ENCODE measurements around the gene RGCC.
"Not testable (repeated sequence)": the region's sequence is repeated elsewhere in the genome, so short reads cannot be mapped to it uniquely, and the experiment has no call there.

RGCC gene

DNA sequence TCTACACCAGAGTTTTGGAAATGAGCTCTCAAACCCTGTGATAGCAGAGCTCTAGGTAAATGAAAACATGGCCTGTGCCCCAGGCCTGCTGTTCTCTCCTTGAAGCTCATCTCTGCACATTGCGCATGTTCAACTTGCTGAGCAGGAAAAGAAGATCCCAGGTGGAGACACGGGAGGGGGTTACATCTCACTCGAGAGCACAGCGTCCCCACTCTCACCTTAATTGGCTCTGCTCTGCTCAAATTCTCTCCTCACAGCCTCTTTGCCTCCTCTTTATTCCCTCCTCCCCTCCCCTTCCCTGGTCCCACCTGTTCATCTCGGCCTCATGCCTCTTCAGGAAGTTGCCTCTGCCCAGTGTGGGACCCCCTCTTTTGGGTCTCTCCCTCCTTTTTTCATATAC, 44.7 kb downstream of the RGCC start:
- no peaks in the 10 kb centered on the region for H3K79me2 ChIP-seq (ENCODE audit: insufficient read depth, low read length)
- H3K36me3 ChIP-seq (ENCODE audit: insufficient read depth, low read length) = no peaks in the 10 kb centered on the region
- peaks cover 8% of the 10 kb centered on the region for H3K4me1 ChIP-seq (ENCODE audit: insufficient read depth, low read length, poor library complexity, severe bottlenecking)
- no peaks in the 10 kb centered on the region for H3K9me2 ChIP-seq (replicated peaks; ENCODE audit: low read depth, low read length)
- H3K4me2 ChIP-seq (ENCODE audit: low read depth, low read length, poor library complexity, severe bottlenecking) = no peak overlapping the region
- no peaks in the 10 kb centered on the region for H3K27me3 ChIP-seq (ENCODE audit: insufficient read depth, low read length, poor library complexity, severe bottlenecking)
- H3K9ac ChIP-seq (ENCODE audit: low read depth, low read length, poor library complexity, severe bottlenecking) = no peak overlapping the region
- no peak overlapping the region for H2AFZ ChIP-seq (ENCODE audit: low read length)
- TF ChIP-seq, protein P1, sequence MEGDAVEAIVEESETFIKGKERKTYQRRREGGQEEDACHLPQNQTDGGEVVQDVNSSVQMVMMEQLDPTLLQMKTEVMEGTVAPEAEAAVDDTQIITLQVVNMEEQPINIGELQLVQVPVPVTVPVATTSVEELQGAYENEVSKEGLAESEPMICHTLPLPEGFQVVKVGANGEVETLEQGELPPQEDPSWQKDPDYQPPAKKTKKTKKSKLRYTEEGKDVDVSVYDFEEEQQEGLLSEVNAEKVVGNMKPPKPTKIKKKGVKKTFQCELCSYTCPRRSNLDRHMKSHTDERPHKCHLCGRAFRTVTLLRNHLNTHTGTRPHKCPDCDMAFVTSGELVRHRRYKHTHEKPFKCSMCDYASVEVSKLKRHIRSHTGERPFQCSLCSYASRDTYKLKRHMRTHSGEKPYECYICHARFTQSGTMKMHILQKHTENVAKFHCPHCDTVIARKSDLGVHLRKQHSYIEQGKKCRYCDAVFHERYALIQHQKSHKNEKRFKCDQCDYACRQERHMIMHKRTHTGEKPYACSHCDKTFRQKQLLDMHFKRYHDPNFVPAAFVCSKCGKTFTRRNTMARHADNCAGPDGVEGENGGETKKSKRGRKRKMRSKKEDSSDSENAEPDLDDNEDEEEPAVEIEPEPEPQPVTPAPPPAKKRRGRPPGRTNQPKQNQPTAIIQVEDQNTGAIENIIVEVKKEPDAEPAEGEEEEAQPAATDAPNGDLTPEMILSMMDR (conservative IDR thresholded peaks at IDR 0.05; ENCODE audit: low read length) = no peak
- TF ChIP-seq EZH2phosphoT487 (IDR thresholded peaks at IDR 0.05; ENCODE audit: borderline replicate concordance) = no peak
- H3K4me3 ChIP-seq (ENCODE audit: low read length, poor library complexity, severe bottlenecking) = no peak overlapping the region
- no peaks in the 10 kb centered on the region for H3K9me3 ChIP-seq (ENCODE audit: insufficient read depth, low read depth, low read length)
- H3F3A ChIP-seq (ENCODE audit: low read depth) = no peaks in the 10 kb centered on the region
- H4K20me1 ChIP-seq (ENCODE audit: insufficient read depth, low read length, poor library complexity, severe bottlenecking) = no peaks in the 10 kb centered on the region

DNA sequence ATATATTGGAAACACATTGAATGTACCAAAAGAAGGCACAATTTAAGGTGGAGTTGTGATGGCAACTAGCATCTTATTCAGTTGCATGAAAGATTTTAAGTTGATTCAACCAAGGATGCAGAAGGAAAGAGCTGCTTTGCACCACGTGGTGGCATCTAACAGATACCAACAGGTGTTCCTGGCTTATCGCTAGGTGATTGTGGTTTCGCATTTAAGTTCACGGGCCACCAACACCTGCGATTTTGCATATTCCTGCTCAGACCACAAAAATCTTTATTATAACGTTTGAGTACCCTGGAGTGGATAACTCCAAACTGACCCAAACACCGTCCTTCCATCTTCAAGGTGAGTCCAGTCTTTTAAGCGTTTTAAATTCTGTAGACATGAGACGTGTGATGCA, 45.3 kb downstream of the RGCC start:
- H3K36me3 ChIP-seq (ENCODE audit: insufficient read depth, low read length) = no peaks in the 10 kb centered on the region
- TF ChIP-seq EZH2phosphoT487 (IDR thresholded peaks at IDR 0.05; ENCODE audit: borderline replicate concordance) = no peak
- TF ChIP-seq, protein P1 (conservative IDR thresholded peaks at IDR 0.05; ENCODE audit: low read length) = no peak
- no peak overlapping the region for H3K4me3 ChIP-seq (ENCODE audit: low read length, poor library complexity, severe bottlenecking)
- H2AFZ ChIP-seq (ENCODE audit: low read length) = no peak overlapping the region
- H3K9me3 ChIP-seq (ENCODE audit: insufficient read depth, low read depth, low read length) = no peaks in the 10 kb centered on the region
- H3K9ac ChIP-seq (ENCODE audit: low read depth, low read length, poor library complexity, severe bottlenecking) = no peak overlapping the region
- no peaks in the 10 kb centered on the region for H4K20me1 ChIP-seq (ENCODE audit: insufficient read depth, low read length, poor library complexity, severe bottlenecking)
- H3K9me2 ChIP-seq (replicated peaks; ENCODE audit: low read depth, low read length) = no peaks in the 10 kb centered on the region
- H3K4me1 ChIP-seq (ENCODE audit: insufficient read depth, low read length, poor library complexity, severe bottlenecking) = peaks cover 8% of the 10 kb centered on the region
- H3K4me2 ChIP-seq (ENCODE audit: low read depth, low read length, poor library complexity, severe bottlenecking) = no peak overlapping the region
- no peaks in the 10 kb centered on the region for H3K27me3 ChIP-seq (ENCODE audit: insufficient read depth, low read length, poor library complexity, severe bottlenecking)
- no peaks in the 10 kb centered on the region for H3K79me2 ChIP-seq (ENCODE audit: insufficient read depth, low read length)
- H3F3A ChIP-seq (ENCODE audit: low read depth) = no peaks in the 10 kb centered on the region

DNA sequence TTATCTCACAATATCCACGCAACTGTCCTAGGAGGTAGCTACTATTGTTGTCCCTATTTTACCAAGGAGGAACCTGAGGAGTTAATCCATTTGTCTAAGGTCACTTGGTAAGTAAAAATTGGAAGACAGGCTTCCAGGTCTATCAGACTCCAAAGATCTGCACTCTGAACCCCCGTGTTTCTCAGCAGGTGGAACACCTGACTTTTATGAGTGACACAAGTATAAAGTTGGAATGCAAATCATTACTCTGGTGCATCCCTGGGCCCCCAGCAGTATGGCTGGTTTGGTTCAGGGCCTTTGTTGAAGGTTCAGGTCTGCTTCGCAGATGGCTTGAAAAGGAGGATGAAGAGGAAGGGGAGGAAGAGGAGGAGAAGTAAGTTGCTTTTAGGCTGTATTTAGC, 46.0 kb downstream of the RGCC start:
- Histone ChIP-seq H3K9ac (ENCODE audit: low read depth, low read length, poor library complexity, severe bottlenecking) (no peak overlapping the region), H3K79me2 (ENCODE audit: insufficient read depth, low read length) (no peaks in the 10 kb centered on the region), H3K36me3 (ENCODE audit: insufficient read depth, low read length) (no peaks in the 10 kb centered on the region), H4K20me1 (ENCODE audit: insufficient read depth, low read length, poor library complexity, severe bottlenecking) (no peaks in the 10 kb centered on the region), H3K4me1 (ENCODE audit: insufficient read depth, low read length, poor library complexity, severe bottlenecking) (peaks cover 8% of the 10 kb centered on the region), H3K9me3 (ENCODE audit: insufficient read depth, low read depth, low read length) (no peaks in the 10 kb centered on the region), H3K27me3 (ENCODE audit: insufficient read depth, low read length, poor library complexity, severe bottlenecking) (no peaks in the 10 kb centered on the region), H3K4me3 (ENCODE audit: low read length, poor library complexity, severe bottlenecking) (no peak overlapping the region), H3K9me2 (replicated peaks; ENCODE audit: low read depth, low read length) (no peaks in the 10 kb centered on the region), H3K4me2 (ENCODE audit: low read depth, low read length, poor library complexity, severe bottlenecking) (no peak overlapping the region), H2AFZ (ENCODE audit: low read length) (no peak overlapping the region), H3F3A (ENCODE audit: low read depth) (no peaks in the 10 kb centered on the region)
- no peak for TF ChIP-seq EZH2phosphoT487 (IDR thresholded peaks at IDR 0.05; ENCODE audit: borderline replicate concordance)
- TF ChIP-seq, protein P1 (conservative IDR thresholded peaks at IDR 0.05; ENCODE audit: low read length) = no peak

DNA sequence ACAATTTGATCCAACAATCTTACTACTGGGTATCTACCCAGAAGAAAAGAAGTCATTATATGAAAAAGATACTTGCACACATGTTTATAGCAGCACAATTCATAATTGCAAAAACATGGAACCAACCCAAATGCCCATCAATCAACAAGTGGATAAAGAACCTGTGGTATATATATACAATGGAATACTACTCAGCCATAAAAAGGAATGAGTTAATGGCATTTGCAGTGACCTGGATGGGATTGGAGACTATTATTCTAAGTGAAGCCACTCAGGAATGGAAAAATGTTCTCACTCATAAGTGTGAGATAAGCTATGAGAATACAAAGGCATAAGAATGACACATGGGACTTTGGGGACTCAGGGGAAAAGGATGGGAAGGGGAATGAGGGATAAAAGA, 47.3 kb downstream of the RGCC start:
- not testable (repeated sequence) for H3F3A ChIP-seq (ENCODE audit: low read depth); H3K9me3 ChIP-seq (ENCODE audit: insufficient read depth, low read depth, low read length); H2AFZ ChIP-seq (ENCODE audit: low read length); H3K79me2 ChIP-seq (ENCODE audit: insufficient read depth, low read length); H4K20me1 ChIP-seq (ENCODE audit: insufficient read depth, low read length, poor library complexity, severe bottlenecking); H3K9me2 ChIP-seq (replicated peaks; ENCODE audit: low read depth, low read length); H3K9ac ChIP-seq (ENCODE audit: low read depth, low read length, poor library complexity, severe bottlenecking); H3K36me3 ChIP-seq (ENCODE audit: insufficient read depth, low read length); H3K4me3 ChIP-seq (ENCODE audit: low read length, poor library complexity, severe bottlenecking); H3K4me1 ChIP-seq (ENCODE audit: insufficient read depth, low read length, poor library complexity, severe bottlenecking); H3K4me2 ChIP-seq (ENCODE audit: low read depth, low read length, poor library complexity, severe bottlenecking); H3K27me3 ChIP-seq (ENCODE audit: insufficient read depth, low read length, poor library complexity, severe bottlenecking)

Data from Loucy (cell line).